H54 (cell line): ENCODE data around the gene SCN8A.
"Not testable (repeated sequence)": the region's sequence is repeated elsewhere in the genome, so short reads cannot be mapped to it uniquely, and the experiment has no call there.

Experiments used
- DNase-seq: peaks from one replicate; pipeline ENCODE4 v3.0.0; 2011; ENCODE audit warnings: low spot score, mixed read lengths; ENCODE audit not compliant: insufficient read length
- FAIRE-seq: peaks from 3 replicates; lab custom pipeline; 2011; peaks lifted over from hg19 to GRCh38; lab: Jason Lieb, UNC
- POLR2A ChIP-seq: IDR thresholded peaks from 2 replicates; pipeline ENCODE4 v1.6.1; 2011; ENCODE audit warnings: low read depth, mild to moderate bottlenecking, low read length

The SCN8A gene

GRCh38 chr12:51591016-51591901 is at the start of gene SCN8A:
TSS of gene SCN8A (plus strand) at chr12:51591233. CDS start at chr12:51662818, 71,585 bp downstream.
- TF ChIP-seq POLR2A: peak; percentile 57
- peak; percentile 52 for DNase-seq
- no peak for FAIRE-seq

GRCh38 chr12:51546097-51546496 is 44.9 kb upstream of the SCN8A start:
- TF ChIP-seq POLR2A: no peak
- DNase-seq (no peak), FAIRE-seq (no peak)

- FAIRE-seq (no peak), DNase-seq (no peak)
- TF ChIP-seq POLR2A: no peak
These were observed 43.4 kb upstream of the SCN8A start for GRCh38 chr12:51547606-51548005.

GRCh38 chr12:51548241-51548640 is 42.8 kb upstream of the SCN8A start:
- TF ChIP-seq POLR2A: no peak
- no peak for DNase-seq
- no peak for FAIRE-seq

GRCh38 chr12:51549637-51550036 is 41.4 kb upstream of the SCN8A start:
- no peak for DNase-seq

GRCh38 chr12:51568271-51569032 is 22.6 kb upstream of the SCN8A start:
- not testable (repeated sequence) for FAIRE-seq, DNase-seq

More at GRCh38 chr12:51549637-51550036, 41.4 kb upstream of the SCN8A start:
- FAIRE-seq: no peak
- TF ChIP-seq POLR2A: no peak

- DNase-seq: no peak
- FAIRE-seq: no peak
- TF ChIP-seq POLR2A: no peak
These were observed 11.6 kb upstream of the SCN8A start for GRCh38 chr12:51579321-51579850.

- TF ChIP-seq POLR2A: no peak
- FAIRE-seq (no peak), DNase-seq (no peak)
These were observed 2.0 kb upstream of the SCN8A start for GRCh38 chr12:51589060-51589459.

DNA sequence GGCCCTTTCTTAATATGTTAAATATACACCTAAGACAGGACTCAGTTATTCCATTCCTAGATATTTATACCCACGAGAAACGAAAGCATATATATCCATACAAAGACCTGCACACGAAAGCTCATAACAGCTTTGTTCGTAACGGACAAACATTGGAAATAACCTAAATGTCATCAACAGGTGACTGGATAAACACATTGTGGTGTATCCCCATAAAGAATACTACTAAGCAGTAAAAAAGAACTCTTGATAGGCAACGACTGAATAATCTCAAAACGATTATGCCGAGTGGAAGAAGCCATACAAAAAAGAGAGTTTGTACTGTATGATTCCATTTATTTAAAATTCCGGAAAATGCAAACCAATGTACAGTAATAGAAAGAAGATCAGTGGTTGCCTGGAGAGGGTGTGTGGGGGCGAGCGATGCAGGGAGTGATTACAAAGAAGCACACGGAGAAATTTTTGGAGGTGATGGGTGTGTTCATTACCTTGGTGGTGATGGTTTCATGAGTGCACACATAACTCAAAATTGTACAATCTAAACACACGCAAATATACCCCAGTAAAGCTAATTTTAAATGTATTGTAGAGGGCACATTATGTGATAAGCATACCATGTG is 1.4 kb upstream of the SCN8A start:
- no peak for TF ChIP-seq POLR2A
- FAIRE-seq (peak; percentile 15), DNase-seq (no peak)

GRCh38 chr12:51590347-51591015 is 552 bp upstream of the SCN8A start:
- FAIRE-seq (peak; percentile 36), DNase-seq (peak; percentile 84)

DNA sequence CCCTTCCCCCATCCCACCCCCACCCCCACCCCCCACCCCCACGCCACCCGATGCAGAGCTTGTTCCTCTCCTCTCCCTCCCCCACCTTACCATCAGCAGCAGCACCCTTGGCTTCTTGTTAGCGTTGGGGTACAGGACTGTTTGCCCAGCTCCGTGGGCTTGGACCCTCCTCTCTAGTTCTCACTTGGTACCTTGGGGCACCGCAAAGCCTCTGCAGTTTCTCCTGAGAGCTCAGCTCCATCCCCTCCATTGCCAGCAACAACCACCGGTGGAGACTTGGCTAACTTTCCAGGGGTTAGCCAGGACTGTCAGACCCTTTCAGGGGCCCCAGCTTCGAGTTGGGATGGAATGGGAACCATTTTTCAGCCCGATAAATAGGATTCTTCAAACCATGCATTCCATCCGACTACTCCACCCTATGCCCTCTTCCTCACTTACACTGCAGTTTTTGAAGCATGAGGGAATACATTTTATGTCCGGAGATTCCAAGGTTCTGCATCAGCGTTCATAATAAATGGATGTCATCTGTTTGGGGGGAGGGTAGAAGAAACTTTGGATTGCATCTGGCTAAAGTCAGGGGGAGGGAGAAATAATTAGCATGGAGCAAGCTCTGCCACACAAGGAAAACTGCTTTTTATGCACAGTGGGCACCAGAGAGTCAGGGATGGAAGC is 1.1 kb downstream of the SCN8A start:
- FAIRE-seq: peak; percentile 94
- no peak for DNase-seq

More at GRCh38 chr12:51590347-51591015, 552 bp upstream of the SCN8A start:
- TF ChIP-seq POLR2A: peak; percentile 20; the same call in 1 of the 2 replicates

DNA sequence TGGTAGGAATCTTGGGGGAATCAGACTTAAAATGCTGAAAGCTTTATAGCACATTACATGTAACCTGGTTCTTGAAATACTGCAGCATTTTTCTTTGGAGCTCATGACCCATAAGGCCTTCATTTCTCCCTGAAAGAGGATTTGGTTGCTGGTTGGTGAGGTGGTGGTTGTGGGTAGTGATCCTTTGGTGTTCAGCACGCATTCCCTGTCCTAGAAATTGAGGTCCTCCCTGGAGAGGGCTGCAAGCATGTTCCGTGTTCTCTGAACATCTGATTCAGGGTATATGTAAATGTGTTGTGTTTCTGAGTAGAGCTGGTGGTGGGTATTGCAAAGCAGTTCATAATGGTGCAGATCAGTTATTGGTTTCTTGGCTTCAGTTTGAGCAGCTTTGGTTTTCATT is 2.0 kb downstream of the SCN8A start:
- FAIRE-seq: no peak
- no peak for DNase-seq
- TF ChIP-seq POLR2A: no peak

More for the DNA sequence above, 1.1 kb downstream of the SCN8A start:
- TF ChIP-seq POLR2A: no peak

DNA sequence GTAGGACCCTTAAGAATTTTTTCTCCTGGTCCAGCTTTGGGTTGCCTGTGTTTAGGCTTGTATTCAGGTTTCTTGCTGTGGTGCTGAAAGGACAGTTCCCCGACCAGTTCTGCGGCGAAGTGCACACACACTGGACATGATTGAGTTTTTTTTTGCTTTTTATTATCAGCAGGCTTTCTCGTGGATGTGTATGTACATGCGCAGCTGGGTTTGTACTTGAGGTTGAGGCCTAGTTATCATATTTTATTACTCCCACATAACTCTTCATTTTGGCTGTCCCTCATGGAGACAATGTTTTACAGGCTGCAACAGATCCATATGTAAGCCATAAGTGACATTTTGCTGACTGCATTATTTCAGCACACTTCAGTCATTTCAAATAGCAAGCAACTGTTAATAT is 2.5 kb downstream of the SCN8A start:
- FAIRE-seq: peak; percentile 52
- TF ChIP-seq POLR2A: no peak

More for the DNA sequence above, 2.5 kb downstream of the SCN8A start:
- DNase-seq: no peak
